ENCODE measurements around the gene GLYATL1B. TPM values are rescaled to one million over a fixed set of nuclear protein-coding genes. Genes with fewer than 3 reads are reported as not detected.
"Not testable (repeated sequence)": the region's sequence is repeated elsewhere in the genome, so short reads cannot be mapped to it uniquely, and the experiment has no call there.

Gene GLYATL1B
- total RNA-seq, 3 donors from 2014 or later: not detected

GRCh38 chr11:59079086-59079485 lies 7.0 kb upstream of the GLYATL1B start:
- no peak for DNase-seq
- no peak for TF ChIP-seq CTCF (IDR thresholded peaks at IDR 0.05)
- no peak for ATAC-seq
- Histone ChIP-seq H3K36me3 (ENCODE audit: low read depth) (no peaks in the 10 kb centered on the region), H3K4me3 (no peak overlapping the region), H3K9me3 (no peaks in the 10 kb centered on the region), H3K4me1 (ENCODE audit: low read depth) (no peaks in the 10 kb centered on the region)
- intact Hi-C loops (cut with DNase I, micrococcal nuclease): no loop called here

GRCh38 chr11:59080421-59080820 lies 5.7 kb upstream of the GLYATL1B start:
- H3K4me1 ChIP-seq (ENCODE audit: low read depth); ATAC-seq; H3K9me3 ChIP-seq; H3K4me3 ChIP-seq; H3K36me3 ChIP-seq (ENCODE audit: low read depth); intact Hi-C loops (cut with DNase I, micrococcal nuclease); DNase-seq: not testable (repeated sequence)

GRCh38 chr11:59081430-59082020 lies 4.6 kb upstream of the GLYATL1B start:
- H3K4me3 ChIP-seq; H3K4me1 ChIP-seq (ENCODE audit: low read depth); ATAC-seq; H3K36me3 ChIP-seq (ENCODE audit: low read depth); H3K9me3 ChIP-seq; intact Hi-C loops (cut with DNase I, micrococcal nuclease); DNase-seq: not testable (repeated sequence)

GRCh38 chr11:59088162-59088561 lies 2.1 kb downstream of the GLYATL1B start:
- intact Hi-C loops (cut with DNase I, micrococcal nuclease): no loop called here
- no peak for DNase-seq
- Histone ChIP-seq H3K4me3 (no peak overlapping the region), H3K9me3 (no peaks in the 10 kb centered on the region), H3K4me1 (ENCODE audit: low read depth) (no peaks in the 10 kb centered on the region), H3K36me3 (ENCODE audit: low read depth) (no peaks in the 10 kb centered on the region)
- no peak for TF ChIP-seq CTCF (IDR thresholded peaks at IDR 0.05)
- ATAC-seq: no peak

- H3K36me3 ChIP-seq (ENCODE audit: low read depth); intact Hi-C loops (cut with DNase I, micrococcal nuclease); H3K9me3 ChIP-seq; ATAC-seq; DNase-seq; H3K4me3 ChIP-seq; H3K4me1 ChIP-seq (ENCODE audit: low read depth): not testable (repeated sequence)
These were observed 7.5 kb downstream of the GLYATL1B start for GRCh38 chr11:59093576-59093975.

GRCh38 chr11:59095225-59095624 lies 9.1 kb downstream of the GLYATL1B start:
- H3K36me3 ChIP-seq (ENCODE audit: low read depth); H3K9me3 ChIP-seq; DNase-seq; H3K4me3 ChIP-seq; H3K4me1 ChIP-seq (ENCODE audit: low read depth); intact Hi-C loops (cut with DNase I, micrococcal nuclease): not testable (repeated sequence)
- peak; percentile 38 for ATAC-seq

- H3K4me3 ChIP-seq; intact Hi-C loops (cut with DNase I, micrococcal nuclease); H3K9me3 ChIP-seq; H3K4me1 ChIP-seq (ENCODE audit: low read depth); ATAC-seq; H3K36me3 ChIP-seq (ENCODE audit: low read depth); DNase-seq: not testable (repeated sequence)
These were observed 10.0 kb downstream of the GLYATL1B start for GRCh38 chr11:59095972-59096575.

GRCh38 chr11:59097113-59097708 lies 11.1 kb downstream of the GLYATL1B start:
- ATAC-seq: peak; percentile 70
- H3K4me1 ChIP-seq (ENCODE audit: low read depth): no peaks in the 10 kb centered on the region

GRCh38 chr11:59097938-59098337 lies 11.8 kb downstream of the GLYATL1B start:
- peak; percentile 42 for ATAC-seq
- H3K4me3 ChIP-seq; intact Hi-C loops (cut with DNase I, micrococcal nuclease); H3K4me1 ChIP-seq (ENCODE audit: low read depth); H3K9me3 ChIP-seq; H3K36me3 ChIP-seq (ENCODE audit: low read depth): not testable (repeated sequence)
- DNase-seq: peak in 1 of 3 donors; percentile 47

More at GRCh38 chr11:59097113-59097708, 11.1 kb downstream of the GLYATL1B start:
- peak in 2 of 3 donors; percentile 67 to 89 for DNase-seq
- Histone ChIP-seq H3K9me3 (no peaks in the 10 kb centered on the region), H3K36me3 (ENCODE audit: low read depth) (no peaks in the 10 kb centered on the region), H3K4me3 (no peak overlapping the region)
- peak; percentile 50 for TF ChIP-seq CTCF (IDR thresholded peaks at IDR 0.05)
- intact Hi-C loops (cut with DNase I, micrococcal nuclease): no loop called here
